Measurements from ENCODE around the gene PDSS2. TPM values are rescaled to one million over a fixed set of nuclear protein-coding genes. Genes with fewer than 3 reads are reported as not detected.
"Not testable (repeated sequence)": the region's sequence is repeated elsewhere in the genome, so short reads cannot be mapped to it uniquely, and the experiment has no call there.

PDSS2 gene
- total and polyA plus RNA-seq, 2 donors (not counting 1 experiment from before 2014, with no cell fraction given), result 16.9 to 17.0 TPM

DNA sequence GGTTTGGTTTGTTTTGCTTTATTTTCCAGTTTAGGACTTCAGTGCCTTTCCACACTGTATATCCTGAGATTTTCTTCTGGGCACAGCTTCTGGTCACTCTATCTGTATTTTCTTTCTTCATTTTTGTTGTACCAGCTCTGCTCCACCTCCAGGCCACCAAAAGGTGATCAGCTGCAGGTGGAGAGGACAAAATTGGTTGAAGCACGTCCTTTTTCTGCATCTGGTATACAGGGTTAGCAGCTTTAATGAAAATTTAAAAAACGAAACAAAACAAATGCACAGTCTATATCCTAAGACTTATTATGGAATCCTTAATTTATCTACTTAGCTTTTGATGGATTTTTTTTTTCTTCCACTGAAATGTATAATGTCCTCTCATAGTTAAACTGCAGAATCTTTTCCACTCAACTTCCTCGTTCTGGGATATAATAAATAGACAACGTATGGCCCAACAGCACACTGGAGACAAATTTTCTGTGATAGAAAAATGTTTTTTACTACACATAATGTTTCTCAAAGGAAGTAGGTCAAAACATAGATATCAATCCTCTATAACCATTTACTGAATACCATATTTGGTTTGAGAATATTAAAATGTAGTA is 19.8 kb upstream of the PDSS2 start:
- Mint-ChIP-seq H3K27ac (no peak overlapping the region), H3K27me3 (peaks cover 31% of the 10 kb centered on the region), H3K9me3 (ENCODE audit: insufficient read depth) (no peaks in the 10 kb centered on the region), H3K4me3 (no peak overlapping the region), H3K4me1 (no peaks in the 10 kb centered on the region)
- no peak overlapping the region for H3K4me2 ChIP-seq (replicated peaks; ENCODE audit: low read depth, low read length, poor library complexity, severe bottlenecking)
- no peak for TF ChIP-seq EZH2 (IDR thresholded peaks at IDR 0.05; ENCODE audit: borderline replicate concordance, insufficient read depth, low read depth, low read length, poor library complexity, severe bottlenecking)
- TF ChIP-seq CTCF (IDR thresholded peaks at IDR 0.05), result no peak
- no peak overlapping the region for H2AFZ ChIP-seq (ENCODE audit: insufficient read depth, low read depth, low read length, poor library complexity, severe bottlenecking)
- H3K9ac ChIP-seq (ENCODE audit: low read length), result no peak overlapping the region
- DNase-seq, result no peak
- H3K79me2 ChIP-seq (ENCODE audit: control insufficient read depth, insufficient read depth, low read length), result no peaks in the 10 kb centered on the region
- no peaks in the 10 kb centered on the region for H4K20me1 ChIP-seq (ENCODE audit: control insufficient read depth, insufficient read depth, low read length, poor library complexity, severe bottlenecking)
- intact Hi-C loops (cut with micrococcal nuclease), result no loop called here
- peaks cover 0 to 11% (median 8%) of the 10 kb centered on the region in 4 experiments for H3K27me3 ChIP-seq (replicated peaks in 1 of 4; ENCODE audit: control extremely low read depth in 1 of 4, control insufficient read depth in 3 of 4, insufficient read depth in 4 of 4, low read length in 3 of 4)
- H3K9me3 ChIP-seq (ENCODE audit: control extremely low read depth in 1 of 3, control insufficient read depth in 2 of 3, insufficient read depth in 1 of 3, low read length in 2 of 3), result no peaks in the 10 kb centered on the region
- no peaks in the 10 kb centered on the region for H3K4me1 ChIP-seq (ENCODE audit: control insufficient read depth in 2 of 2, insufficient read depth in 2 of 2, low read length in 2 of 2)
- no peak overlapping the region for H3K4me3 ChIP-seq (ENCODE audit: control extremely low read depth in 1 of 5, extremely low read depth in 1 of 5, insufficient read depth in 1 of 5, low read depth in 2 of 5, low read length in 4 of 5)
- no peak overlapping the region for H3K27ac ChIP-seq (ENCODE audit: low read length in 2 of 2)
- POLR2A ChIA-PET, result no interaction called here
- H3K36me3 ChIP-seq (replicated peaks in 1 of 2; ENCODE audit: control extremely low read depth in 1 of 2, control insufficient read depth in 1 of 2, extremely low read depth in 1 of 2, insufficient read depth in 2 of 2, low read length in 1 of 2), result no peaks in the 10 kb centered on the region
- CTCF ChIA-PET, result no interaction called here
- no peak for ATAC-seq (ENCODE audit: low read depth)
- WGBS (ENCODE audit: insufficient coverage), result no CpG with 5 or more reads among the region's 4 CpGs

DNA sequence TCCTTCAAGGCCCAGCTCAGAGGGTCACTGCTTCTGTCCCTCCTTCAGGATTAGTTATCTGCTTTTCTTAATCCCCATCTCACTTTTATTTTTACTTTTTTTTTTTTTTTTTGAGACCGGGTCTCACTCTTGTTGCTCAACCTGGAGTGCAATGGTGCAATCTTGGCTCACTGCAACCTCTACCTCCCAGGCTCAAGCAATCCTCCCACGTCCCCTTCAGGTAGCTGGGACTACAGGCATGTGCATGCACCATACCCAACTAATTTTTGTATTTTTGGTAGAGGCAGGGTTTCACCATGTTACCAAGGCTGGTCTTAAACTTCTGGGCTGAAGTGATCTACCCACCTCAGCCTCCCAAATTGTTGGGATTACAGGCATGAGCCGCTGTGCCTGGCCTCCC is 16.5 kb upstream of the PDSS2 start:
- H3K9me3 Mint-ChIP-seq (ENCODE audit: insufficient read depth); ATAC-seq (ENCODE audit: low read depth); H2AFZ ChIP-seq (ENCODE audit: insufficient read depth, low read depth, low read length, poor library complexity, severe bottlenecking); H3K4me3 ChIP-seq (ENCODE audit: control extremely low read depth in 1 of 5, extremely low read depth in 1 of 5, insufficient read depth in 1 of 5, low read depth in 2 of 5, low read length in 4 of 5); H3K27ac Mint-ChIP-seq; H3K36me3 ChIP-seq (replicated peaks in 1 of 2; ENCODE audit: control extremely low read depth in 1 of 2, control insufficient read depth in 1 of 2, extremely low read depth in 1 of 2, insufficient read depth in 2 of 2, low read length in 1 of 2); H4K20me1 ChIP-seq (ENCODE audit: control insufficient read depth, insufficient read depth, low read length, poor library complexity, severe bottlenecking); H3K27ac ChIP-seq (ENCODE audit: low read length in 2 of 2); POLR2A ChIA-PET; H3K4me1 ChIP-seq (ENCODE audit: control insufficient read depth in 2 of 2, insufficient read depth in 2 of 2, low read length in 2 of 2); intact Hi-C loops (cut with micrococcal nuclease); H3K4me1 Mint-ChIP-seq; H3K4me2 ChIP-seq (replicated peaks; ENCODE audit: low read depth, low read length, poor library complexity, severe bottlenecking); H3K9ac ChIP-seq (ENCODE audit: low read length); CTCF ChIA-PET; H3K79me2 ChIP-seq (ENCODE audit: control insufficient read depth, insufficient read depth, low read length); H3K27me3 ChIP-seq (replicated peaks in 1 of 4; ENCODE audit: control extremely low read depth in 1 of 4, control insufficient read depth in 3 of 4, insufficient read depth in 4 of 4, low read length in 3 of 4); H3K9me3 ChIP-seq (ENCODE audit: control extremely low read depth in 1 of 3, control insufficient read depth in 2 of 3, insufficient read depth in 1 of 3, low read length in 2 of 3); H3K4me3 Mint-ChIP-seq; DNase-seq: not testable (repeated sequence)
- no CpG with 5 or more reads among the region's 3 CpGs for WGBS (ENCODE audit: insufficient coverage)
- H3K27me3 Mint-ChIP-seq, result peaks cover 21% of the 10 kb centered on the region

- H2AFZ ChIP-seq (ENCODE audit: insufficient read depth, low read depth, low read length, poor library complexity, severe bottlenecking); H3K9me3 ChIP-seq (ENCODE audit: control extremely low read depth in 1 of 3, control insufficient read depth in 2 of 3, insufficient read depth in 1 of 3, low read length in 2 of 3); intact Hi-C loops (cut with micrococcal nuclease); H3K27ac ChIP-seq (ENCODE audit: low read length in 2 of 2); H3K4me1 ChIP-seq (ENCODE audit: control insufficient read depth in 2 of 2, insufficient read depth in 2 of 2, low read length in 2 of 2); DNase-seq; POLR2A ChIA-PET; CTCF ChIA-PET; H3K4me1 Mint-ChIP-seq; H3K4me3 Mint-ChIP-seq; H4K20me1 ChIP-seq (ENCODE audit: control insufficient read depth, insufficient read depth, low read length, poor library complexity, severe bottlenecking); H3K9ac ChIP-seq (ENCODE audit: low read length); H3K27ac Mint-ChIP-seq; H3K4me2 ChIP-seq (replicated peaks; ENCODE audit: low read depth, low read length, poor library complexity, severe bottlenecking); H3K36me3 ChIP-seq (replicated peaks in 1 of 2; ENCODE audit: control extremely low read depth in 1 of 2, control insufficient read depth in 1 of 2, extremely low read depth in 1 of 2, insufficient read depth in 2 of 2, low read length in 1 of 2); H3K4me3 ChIP-seq (ENCODE audit: control extremely low read depth in 1 of 5, extremely low read depth in 1 of 5, insufficient read depth in 1 of 5, low read depth in 2 of 5, low read length in 4 of 5); H3K79me2 ChIP-seq (ENCODE audit: control insufficient read depth, insufficient read depth, low read length); H3K27me3 ChIP-seq (replicated peaks in 1 of 4; ENCODE audit: control extremely low read depth in 1 of 4, control insufficient read depth in 3 of 4, insufficient read depth in 4 of 4, low read length in 3 of 4); ATAC-seq (ENCODE audit: low read depth); H3K9me3 Mint-ChIP-seq (ENCODE audit: insufficient read depth): not testable (repeated sequence)
- 100% methylated on average over 2 of the region's 3 CpGs for WGBS (ENCODE audit: insufficient coverage)
- peaks cover 16% of the 10 kb centered on the region for H3K27me3 Mint-ChIP-seq
These were observed 16.0 kb upstream of the PDSS2 start for GRCh38 chr6:107475360-107475759.

Data from B cell (primary cell).